GM10266 (cell line): ENCODE measurements around the gene KMT2D.

Experiments
- DNase-seq: peaks from one replicate; pipeline ENCODE4 v3.0.0; 2012; ENCODE audit errors: extremely low spot score
- TF ChIP-seq, protein P1 (sequence below): IDR thresholded peaks from 2 replicates; pipeline ENCODE4 v1.5.1; 2012; ENCODE audit warnings: mild to moderate bottlenecking, low read depth; ENCODE audit not compliant: control insufficient read depth, insufficient read depth; ENCODE audit errors: missing control alignments

KMT2D gene

GRCh38 chr12:49023812-49024211 lies 36.8 kb downstream of the KMT2D start:
- TF ChIP-seq, protein P1, sequence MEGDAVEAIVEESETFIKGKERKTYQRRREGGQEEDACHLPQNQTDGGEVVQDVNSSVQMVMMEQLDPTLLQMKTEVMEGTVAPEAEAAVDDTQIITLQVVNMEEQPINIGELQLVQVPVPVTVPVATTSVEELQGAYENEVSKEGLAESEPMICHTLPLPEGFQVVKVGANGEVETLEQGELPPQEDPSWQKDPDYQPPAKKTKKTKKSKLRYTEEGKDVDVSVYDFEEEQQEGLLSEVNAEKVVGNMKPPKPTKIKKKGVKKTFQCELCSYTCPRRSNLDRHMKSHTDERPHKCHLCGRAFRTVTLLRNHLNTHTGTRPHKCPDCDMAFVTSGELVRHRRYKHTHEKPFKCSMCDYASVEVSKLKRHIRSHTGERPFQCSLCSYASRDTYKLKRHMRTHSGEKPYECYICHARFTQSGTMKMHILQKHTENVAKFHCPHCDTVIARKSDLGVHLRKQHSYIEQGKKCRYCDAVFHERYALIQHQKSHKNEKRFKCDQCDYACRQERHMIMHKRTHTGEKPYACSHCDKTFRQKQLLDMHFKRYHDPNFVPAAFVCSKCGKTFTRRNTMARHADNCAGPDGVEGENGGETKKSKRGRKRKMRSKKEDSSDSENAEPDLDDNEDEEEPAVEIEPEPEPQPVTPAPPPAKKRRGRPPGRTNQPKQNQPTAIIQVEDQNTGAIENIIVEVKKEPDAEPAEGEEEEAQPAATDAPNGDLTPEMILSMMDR = no peak
- DNase-seq = no peak

- TF ChIP-seq, protein P1 = no peak
These were observed 37.9 kb downstream of the KMT2D start for GRCh38 chr12:49022558-49023178.

DNA sequence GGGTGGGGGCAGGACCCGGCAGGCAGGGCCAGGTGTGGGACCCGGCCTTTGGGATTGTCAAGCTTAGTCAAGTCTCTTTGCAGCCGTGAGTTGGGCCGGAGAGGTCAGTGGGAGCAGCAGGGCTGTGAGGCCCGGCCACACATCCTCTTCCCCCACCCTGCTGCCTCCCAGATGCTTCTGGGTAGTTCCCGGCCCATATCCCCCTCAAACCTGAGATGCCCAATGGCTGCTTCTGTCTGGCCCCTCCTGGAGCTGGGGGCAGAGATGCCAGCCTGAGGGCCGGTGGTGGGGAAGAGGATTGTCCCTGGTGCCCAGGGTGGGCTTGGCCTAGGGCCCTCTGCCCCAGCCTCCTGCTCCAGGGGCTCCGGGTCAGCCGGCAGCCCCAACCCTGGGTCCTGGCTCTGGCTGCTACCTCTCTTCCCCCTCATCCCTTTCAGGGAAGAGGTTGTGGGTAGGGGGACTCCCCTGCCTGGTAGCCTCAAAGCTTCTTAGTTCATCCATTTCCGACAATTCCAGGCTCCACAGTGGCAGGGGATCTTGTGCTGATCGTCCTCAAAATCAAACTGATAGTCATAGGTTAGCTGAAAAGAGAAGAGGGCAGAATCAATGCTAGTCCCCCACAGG lies 39.2 kb downstream of the KMT2D start:
- TF ChIP-seq, protein P1 = no peak
- DNase-seq = no peak

More at GRCh38 chr12:49022558-49023178, 37.9 kb downstream of the KMT2D start:
- no peak for DNase-seq

- no peak for DNase-seq
- TF ChIP-seq, protein P1 = no peak
These were observed 40.2 kb downstream of the KMT2D start for GRCh38 chr12:49020441-49020840.

DNA sequence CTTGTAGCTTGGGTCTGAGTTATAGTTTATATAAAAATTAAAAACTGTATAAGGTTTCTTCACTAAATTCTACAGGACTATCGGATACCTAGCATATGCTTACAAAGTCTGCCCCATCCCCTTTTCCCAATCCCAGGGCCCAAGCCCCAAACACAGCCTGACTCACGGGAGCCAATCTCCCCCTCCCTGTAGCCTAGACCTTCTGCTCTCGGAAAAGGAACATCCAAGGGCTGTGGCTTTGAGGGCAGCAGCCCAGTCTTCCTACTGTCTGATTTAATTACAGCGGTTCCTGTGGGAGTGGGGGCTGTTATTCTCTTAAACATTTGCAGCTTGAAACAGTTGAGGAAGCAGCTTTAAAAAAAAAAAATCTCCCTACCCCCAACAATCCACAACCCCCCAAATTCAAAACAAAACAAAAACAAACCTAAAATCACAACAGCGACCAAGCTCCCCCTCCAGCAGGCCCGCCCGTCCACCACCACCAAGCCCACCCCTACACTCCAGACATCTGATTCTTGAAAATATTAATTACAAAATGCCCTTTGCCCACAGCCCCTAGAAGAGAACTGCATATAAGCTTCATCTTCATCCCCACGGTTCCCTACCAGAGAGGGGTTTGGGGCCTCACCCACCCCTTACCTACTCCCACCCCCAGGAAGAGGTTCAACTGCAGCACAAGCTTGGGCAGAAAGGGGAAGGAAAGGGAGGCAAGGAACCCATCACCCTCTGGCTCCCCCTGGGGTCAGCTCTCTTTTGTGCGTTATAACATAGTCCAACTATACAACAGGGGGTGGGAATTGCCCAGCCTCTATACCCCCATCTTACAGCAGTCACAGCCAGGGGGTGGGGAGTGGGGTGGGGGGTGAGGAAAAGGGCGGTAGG lies 40.9 kb downstream of the KMT2D start:
- TF ChIP-seq, protein P1 = peak; percentile 38
- peak; percentile 65 for DNase-seq

GRCh38 chr12:49019120-49019430 lies 41.5 kb downstream of the KMT2D start:
- DNase-seq = no peak

More at GRCh38 chr12:49019120-49019430, 41.5 kb downstream of the KMT2D start:
- TF ChIP-seq, protein P1 = no peak
